Activated CD8-positive, alpha-beta memory T cell treated with anti-CD3 and anti-CD28 coated beads, Interleukin-2, amount 10 ng/mL, durations not matched to agents 7 days and 5 days (primary cell): ENCODE measurements around the gene MUC5AC. TPM values are rescaled to one million over a fixed set of nuclear protein-coding genes. Genes with fewer than 3 reads are reported as not detected.
"Not testable (repeated sequence)": the region's sequence is repeated elsewhere in the genome, so short reads cannot be mapped to it uniquely, and the experiment has no call there.

Experiments
- ATAC-seq: fragments of 150-1000 bp; cut with Tn5 transposase; one replicate; pipeline ENCODE4 v1.10.0; 2021; ENCODE audit warnings: moderate library complexity
- CTCF ChIA-PET: fragments of 350-600 bp; sonication (Branson Sonifier 250); formaldehyde crosslinking; loops from one replicate; lab custom pipeline; 2021; ENCODE audit warnings: antibody characterized with exemption; lab: Charles Lee
- DNase-seq: peaks from one replicate; pipeline ENCODE4 v3.0.0-alpha.2; 2020
- H3K27ac Mint-ChIP-seq: one replicate; pipeline ENCODE4 v1.8.0; 2021; ENCODE audit warnings: mild to moderate bottlenecking, mixed read lengths
- H3K27me3 Mint-ChIP-seq: one replicate; pipeline ENCODE4 v1.8.0; 2021; ENCODE audit warnings: mixed read lengths
- H3K36me3 Mint-ChIP-seq: one replicate; pipeline ENCODE4 v1.8.0; 2021; ENCODE audit warnings: mild to moderate bottlenecking, mixed read lengths
- H3K4me1 Mint-ChIP-seq: one replicate; pipeline ENCODE4 v1.8.0; 2021; ENCODE audit warnings: mixed read lengths
- H3K4me3 Mint-ChIP-seq: one replicate; pipeline ENCODE4 v1.8.0; 2021; ENCODE audit warnings: mild to moderate bottlenecking, moderate library complexity, mixed read lengths
- H3K9me3 Mint-ChIP-seq: one replicate; pipeline ENCODE4 v1.8.0; 2022; ENCODE audit warnings: low read depth, mixed read lengths
- total RNA-seq, 2 experiments: library from RNA; stranded (reverse); gene quantifications; one replicate each; pipeline ENCODE4 v1.2.3, GENCODE V29; 2021

MUC5AC gene
- total RNA-seq, 2 experiments from 2014 or later, result not detected

- Mint-ChIP-seq H3K27me3 (no peaks in the 10 kb centered on the region), H3K9me3 (no peaks in the 10 kb centered on the region), H3K4me3 (no peak overlapping the region), H3K36me3 (no peaks in the 10 kb centered on the region), H3K4me1 (no peaks in the 10 kb centered on the region), H3K27ac (no peak overlapping the region)
- CTCF ChIA-PET, result no interaction called here
- ATAC-seq (no peak), DNase-seq (no peak)
These were observed 77.7 kb downstream of the MUC5AC start for GRCh38 chr11:1235306-1235900.

- Mint-ChIP-seq H3K9me3 (no peaks in the 10 kb centered on the region), H3K4me3 (no peak overlapping the region), H3K36me3 (no peaks in the 10 kb centered on the region), H3K27me3 (no peaks in the 10 kb centered on the region), H3K4me1 (no peaks in the 10 kb centered on the region), H3K27ac (no peak overlapping the region)
- CTCF ChIA-PET, result no interaction called here
- ATAC-seq, result no peak
- no peak for DNase-seq
These were observed 78.2 kb downstream of the MUC5AC start for GRCh38 chr11:1235901-1236315.

- H3K27me3 Mint-ChIP-seq, result no peaks in the 10 kb centered on the region
- no peak overlapping the region for H3K27ac Mint-ChIP-seq
- no peak overlapping the region for H3K4me3 Mint-ChIP-seq
- ATAC-seq (no peak), DNase-seq (no peak)
- CTCF ChIA-PET, result no interaction called here
- H3K4me1 Mint-ChIP-seq, result no peaks in the 10 kb centered on the region
- H3K9me3 Mint-ChIP-seq, result no peaks in the 10 kb centered on the region
- H3K36me3 Mint-ChIP-seq, result no peaks in the 10 kb centered on the region
These were observed 78.8 kb downstream of the MUC5AC start for GRCh38 chr11:1236316-1237127.

- Mint-ChIP-seq H3K27me3 (no peaks in the 10 kb centered on the region), H3K4me1 (no peaks in the 10 kb centered on the region), H3K9me3 (no peaks in the 10 kb centered on the region), H3K36me3 (no peaks in the 10 kb centered on the region), H3K27ac (no peak overlapping the region), H3K4me3 (no peak overlapping the region)
- CTCF ChIA-PET, result no interaction called here
- no peak for DNase-seq
- ATAC-seq, result no peak
These were observed 79.4 kb downstream of the MUC5AC start for GRCh38 chr11:1237128-1237580.

DNA sequence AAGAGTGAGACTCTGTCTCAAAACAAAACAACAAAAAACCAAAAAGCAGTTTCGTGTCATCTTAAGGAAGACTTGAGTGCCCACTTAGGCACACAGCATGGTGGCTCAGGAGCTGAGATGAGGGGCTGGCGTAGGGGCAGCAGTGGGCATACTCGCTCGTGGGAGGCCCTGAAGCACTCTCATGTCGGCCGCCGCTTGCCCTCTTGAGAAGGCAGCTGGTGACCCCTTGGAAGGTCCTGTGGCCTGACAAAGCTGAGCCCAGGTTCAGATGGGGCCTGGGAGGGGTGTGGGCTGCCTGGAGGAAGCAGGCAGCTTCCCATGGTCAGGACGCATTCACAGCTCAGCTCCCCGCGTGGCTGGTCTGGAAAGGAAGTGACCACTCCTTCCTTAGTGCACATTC is 80.1 kb downstream of the MUC5AC start:
- Mint-ChIP-seq H3K4me1 (no peaks in the 10 kb centered on the region), H3K27ac (no peak overlapping the region), H3K9me3 (peaks cover 2% of the 10 kb centered on the region), H3K36me3 (no peaks in the 10 kb centered on the region), H3K27me3 (no peaks in the 10 kb centered on the region), H3K4me3 (no peak overlapping the region)
- DNase-seq, result no peak
- ATAC-seq, result no peak
- CTCF ChIA-PET, result no interaction called here

GRCh38 chr11:1238767-1239595 is 81.2 kb downstream of the MUC5AC start:
- no peaks in the 10 kb centered on the region for H3K27me3 Mint-ChIP-seq
- H3K9me3 Mint-ChIP-seq, result peaks cover 2% of the 10 kb centered on the region
- no peak overlapping the region for H3K4me3 Mint-ChIP-seq
- CTCF ChIA-PET, result no interaction called here
- DNase-seq (no peak), ATAC-seq (no peak)
- no peaks in the 10 kb centered on the region for H3K4me1 Mint-ChIP-seq
- H3K36me3 Mint-ChIP-seq, result no peaks in the 10 kb centered on the region
- no peak overlapping the region for H3K27ac Mint-ChIP-seq

DNA sequence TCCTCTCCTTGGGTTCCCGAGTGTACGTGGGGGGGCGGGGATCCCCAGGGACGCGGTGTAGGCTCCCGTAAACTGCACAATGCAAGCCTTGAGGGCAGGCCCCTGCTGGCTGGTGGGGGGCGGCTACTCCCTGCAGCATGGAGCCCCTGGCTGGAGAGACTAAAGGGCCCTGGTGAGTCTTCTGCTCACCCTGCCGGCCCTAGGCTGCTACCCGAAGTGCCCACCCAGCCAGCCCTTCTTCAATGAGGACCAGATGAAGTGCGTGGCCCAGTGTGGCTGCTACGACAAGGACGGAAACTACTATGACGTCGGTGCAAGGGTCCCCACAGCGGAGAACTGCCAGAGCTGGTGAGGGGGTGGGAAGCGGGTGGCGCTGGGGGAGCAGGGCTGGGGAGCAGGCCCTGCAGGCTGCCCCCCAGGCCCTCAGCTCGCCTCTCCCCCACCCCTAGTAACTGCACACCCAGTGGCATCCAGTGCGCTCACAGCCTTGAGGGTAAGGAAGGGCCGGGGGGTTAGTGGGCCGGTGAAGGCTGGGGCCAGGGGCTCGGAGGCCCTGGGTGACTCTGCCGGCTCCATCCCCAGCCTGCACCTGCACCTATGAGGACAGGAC is 81.9 kb downstream of the MUC5AC start:
- Mint-ChIP-seq H3K4me1 (no peaks in the 10 kb centered on the region), H3K4me3 (no peak overlapping the region), H3K27me3 (no peaks in the 10 kb centered on the region), H3K9me3 (peaks cover 2% of the 10 kb centered on the region), H3K27ac (no peak overlapping the region), H3K36me3 (no peaks in the 10 kb centered on the region)
- no peak for DNase-seq
- no peak for ATAC-seq
- CTCF ChIA-PET, result no interaction called here

DNA sequence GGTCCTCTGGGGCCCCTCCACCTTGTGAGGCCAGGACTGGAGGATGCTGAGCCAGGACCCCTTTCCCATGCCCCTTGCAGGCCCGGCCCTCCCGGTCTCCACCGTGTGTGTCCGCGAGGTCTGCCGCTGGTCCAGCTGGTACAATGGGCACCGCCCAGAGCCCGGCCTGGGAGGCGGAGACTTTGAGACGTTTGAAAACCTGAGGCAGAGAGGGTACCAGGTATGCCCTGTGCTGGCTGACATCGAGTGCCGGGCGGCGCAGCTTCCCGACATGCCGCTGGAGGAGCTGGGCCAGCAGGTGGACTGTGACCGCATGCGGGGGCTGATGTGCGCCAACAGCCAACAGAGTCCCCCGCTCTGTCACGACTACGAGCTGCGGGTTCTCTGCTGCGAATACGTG is 83.0 kb downstream of the MUC5AC start:
- Mint-ChIP-seq H3K4me3 (no peak overlapping the region), H3K36me3 (no peaks in the 10 kb centered on the region), H3K4me1 (no peaks in the 10 kb centered on the region), H3K9me3 (peaks cover 2% of the 10 kb centered on the region), H3K27me3 (no peaks in the 10 kb centered on the region), H3K27ac (no peak overlapping the region)
- ATAC-seq, result no peak
- no peak for DNase-seq
- CTCF ChIA-PET, result no interaction called here

DNA sequence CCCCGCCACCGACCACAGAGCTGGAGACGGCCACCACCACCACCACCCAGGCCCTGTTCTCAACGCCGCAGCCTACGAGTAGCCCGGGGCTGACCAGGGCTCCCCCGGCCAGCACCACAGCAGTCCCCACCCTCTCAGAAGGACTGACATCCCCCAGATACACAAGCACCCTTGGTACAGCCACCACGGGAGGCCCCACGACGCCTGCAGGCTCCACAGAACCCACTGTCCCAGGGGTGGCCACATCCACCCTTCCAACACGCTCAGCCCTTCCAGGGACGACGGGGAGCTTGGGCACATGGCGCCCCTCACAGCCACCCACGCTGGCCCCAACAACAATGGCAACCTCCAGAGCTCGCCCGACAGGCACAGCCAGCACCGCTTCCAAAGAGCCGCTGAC is 84.0 kb downstream of the MUC5AC start:
- CTCF ChIA-PET, result no interaction called here
- Mint-ChIP-seq H3K36me3 (no peaks in the 10 kb centered on the region), H3K4me1 (no peaks in the 10 kb centered on the region), H3K4me3 (no peak overlapping the region), H3K27me3 (no peaks in the 10 kb centered on the region), H3K9me3 (peaks cover 2% of the 10 kb centered on the region), H3K27ac (no peak overlapping the region)
- DNase-seq (no peak), ATAC-seq (no peak)

GRCh38 chr11:1242289-1242688 is 84.5 kb downstream of the MUC5AC start:
- no peak for DNase-seq
- no peaks in the 10 kb centered on the region for H3K27me3 Mint-ChIP-seq
- no peaks in the 10 kb centered on the region for H3K36me3 Mint-ChIP-seq
- H3K9me3 Mint-ChIP-seq, result peaks cover 2% of the 10 kb centered on the region
- H3K4me1 Mint-ChIP-seq, result no peaks in the 10 kb centered on the region
- no peak overlapping the region for H3K27ac Mint-ChIP-seq
- ATAC-seq, result no peak
- CTCF ChIA-PET, result no interaction called here
- no peak overlapping the region for H3K4me3 Mint-ChIP-seq

DNA sequence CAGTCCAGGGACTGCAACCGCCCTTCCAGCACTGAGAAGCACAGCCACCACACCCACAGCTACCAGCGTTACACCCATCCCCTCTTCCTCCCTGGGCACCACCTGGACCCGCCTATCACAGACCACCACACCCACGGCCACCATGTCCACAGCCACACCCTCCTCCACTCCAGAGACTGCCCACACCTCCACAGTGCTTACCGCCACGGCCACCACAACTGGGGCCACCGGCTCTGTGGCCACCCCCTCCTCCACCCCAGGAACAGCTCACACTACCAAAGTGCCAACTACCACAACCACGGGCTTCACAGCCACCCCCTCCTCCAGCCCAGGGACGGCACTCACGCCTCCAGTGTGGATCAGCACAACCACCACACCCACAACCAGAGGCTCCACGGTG is 85.0 kb downstream of the MUC5AC start:
- H3K27me3 Mint-ChIP-seq, H3K27ac Mint-ChIP-seq, H3K9me3 Mint-ChIP-seq, H3K4me3 Mint-ChIP-seq, H3K4me1 Mint-ChIP-seq, ATAC-seq, H3K36me3 Mint-ChIP-seq, DNase-seq, CTCF ChIA-PET: not testable (repeated sequence)

DNA sequence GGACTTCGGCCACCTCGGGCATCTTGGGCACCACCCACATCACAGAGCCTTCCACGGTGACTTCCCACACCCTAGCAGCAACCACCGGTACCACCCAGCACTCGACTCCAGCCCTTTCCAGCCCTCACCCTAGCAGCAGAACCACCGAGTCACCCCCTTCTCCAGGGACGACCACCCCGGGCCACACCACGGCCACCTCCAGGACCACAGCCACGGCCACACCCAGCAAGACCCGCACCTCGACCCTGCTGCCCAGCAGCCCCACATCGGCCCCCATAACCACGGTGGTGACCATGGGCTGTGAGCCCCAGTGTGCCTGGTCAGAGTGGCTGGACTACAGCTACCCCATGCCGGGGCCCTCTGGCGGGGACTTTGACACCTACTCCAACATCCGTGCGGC is 85.8 kb downstream of the MUC5AC start:
- H3K27me3 Mint-ChIP-seq, H3K9me3 Mint-ChIP-seq, H3K4me3 Mint-ChIP-seq, H3K36me3 Mint-ChIP-seq, H3K4me1 Mint-ChIP-seq, ATAC-seq, H3K27ac Mint-ChIP-seq, CTCF ChIA-PET, DNase-seq: not testable (repeated sequence)

DNA sequence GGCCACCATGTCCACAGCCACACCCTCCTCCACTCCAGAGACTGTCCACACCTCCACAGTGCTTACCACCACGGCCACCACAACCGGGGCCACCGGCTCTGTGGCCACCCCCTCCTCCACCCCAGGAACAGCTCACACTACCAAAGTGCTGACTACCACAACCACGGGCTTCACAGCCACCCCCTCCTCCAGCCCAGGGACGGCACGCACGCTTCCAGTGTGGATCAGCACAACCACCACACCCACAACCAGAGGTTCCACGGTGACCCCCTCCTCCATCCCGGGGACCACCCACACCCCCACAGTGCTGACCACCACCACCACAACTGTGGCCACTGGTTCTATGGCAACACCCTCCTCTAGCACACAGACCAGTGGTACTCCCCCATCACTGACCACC is 86.8 kb downstream of the MUC5AC start:
- H3K27me3 Mint-ChIP-seq, CTCF ChIA-PET, DNase-seq, H3K36me3 Mint-ChIP-seq, H3K4me1 Mint-ChIP-seq, H3K27ac Mint-ChIP-seq, H3K9me3 Mint-ChIP-seq, ATAC-seq, H3K4me3 Mint-ChIP-seq: not testable (repeated sequence)
